B cell (primary cell): ENCODE measurements around the gene MVK.

Experiments
- EZH2 ChIP-seq: IDR thresholded peaks from 2 replicates; pipeline ENCODE4 v1.6.1; 2012; ENCODE audit warnings: borderline replicate concordance, low read depth, mild to moderate bottlenecking, moderate library complexity, low read length; ENCODE audit not compliant: insufficient read depth, poor library complexity, severe bottlenecking
- TF ChIP-seq, protein P1 (sequence below): fragments of 200-600 bp; IDR thresholded peaks from one replicate; pipeline ENCODE4 v1.8.0; 2022; ENCODE audit warnings: antibody characterized with exemption, mild to moderate bottlenecking

DNA sequence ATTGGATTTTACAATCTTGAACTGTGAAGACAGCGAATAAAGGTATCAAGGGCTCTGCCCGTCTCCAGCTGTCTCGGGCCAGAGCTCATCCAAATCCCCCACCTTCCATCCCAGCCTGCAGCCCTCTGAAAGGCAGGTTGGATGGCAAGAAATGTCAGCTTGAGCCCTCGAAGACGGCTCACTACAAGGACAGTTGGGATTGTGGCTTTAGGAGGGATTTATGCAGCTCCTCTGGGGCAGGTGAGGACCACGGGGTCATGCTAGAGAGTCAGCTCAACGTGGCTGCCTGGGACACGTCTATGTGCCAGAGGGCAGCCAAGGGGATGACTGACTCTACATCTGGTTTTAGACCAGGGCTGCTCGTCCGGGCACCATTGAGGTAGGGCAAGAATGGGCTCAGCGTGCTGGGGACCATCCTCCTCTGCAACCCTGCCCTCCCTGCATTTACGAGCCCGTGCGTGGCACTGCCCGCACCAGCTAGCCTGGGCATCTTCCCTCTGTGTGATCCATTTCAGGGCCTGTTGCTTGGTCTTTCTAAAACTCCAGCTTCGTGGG, 16.2 kb downstream of the MVK start:
- TF ChIP-seq, protein P1, sequence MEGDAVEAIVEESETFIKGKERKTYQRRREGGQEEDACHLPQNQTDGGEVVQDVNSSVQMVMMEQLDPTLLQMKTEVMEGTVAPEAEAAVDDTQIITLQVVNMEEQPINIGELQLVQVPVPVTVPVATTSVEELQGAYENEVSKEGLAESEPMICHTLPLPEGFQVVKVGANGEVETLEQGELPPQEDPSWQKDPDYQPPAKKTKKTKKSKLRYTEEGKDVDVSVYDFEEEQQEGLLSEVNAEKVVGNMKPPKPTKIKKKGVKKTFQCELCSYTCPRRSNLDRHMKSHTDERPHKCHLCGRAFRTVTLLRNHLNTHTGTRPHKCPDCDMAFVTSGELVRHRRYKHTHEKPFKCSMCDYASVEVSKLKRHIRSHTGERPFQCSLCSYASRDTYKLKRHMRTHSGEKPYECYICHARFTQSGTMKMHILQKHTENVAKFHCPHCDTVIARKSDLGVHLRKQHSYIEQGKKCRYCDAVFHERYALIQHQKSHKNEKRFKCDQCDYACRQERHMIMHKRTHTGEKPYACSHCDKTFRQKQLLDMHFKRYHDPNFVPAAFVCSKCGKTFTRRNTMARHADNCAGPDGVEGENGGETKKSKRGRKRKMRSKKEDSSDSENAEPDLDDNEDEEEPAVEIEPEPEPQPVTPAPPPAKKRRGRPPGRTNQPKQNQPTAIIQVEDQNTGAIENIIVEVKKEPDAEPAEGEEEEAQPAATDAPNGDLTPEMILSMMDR = no peak
- no peak for TF ChIP-seq EZH2
